Urothelium cell line (cell line): ENCODE measurements around the gene TSSC4.

Experiments used
- DNase-seq: peaks from one replicate; pipeline ENCODE4 v3.0.0; 2011; ENCODE audit warnings: low spot score, mixed read lengths
- FAIRE-seq: peaks from 2 replicates; lab custom pipeline; 2011; peaks lifted over from hg19 to GRCh38; lab: Jason Lieb, UNC

Gene TSSC4

DNA sequence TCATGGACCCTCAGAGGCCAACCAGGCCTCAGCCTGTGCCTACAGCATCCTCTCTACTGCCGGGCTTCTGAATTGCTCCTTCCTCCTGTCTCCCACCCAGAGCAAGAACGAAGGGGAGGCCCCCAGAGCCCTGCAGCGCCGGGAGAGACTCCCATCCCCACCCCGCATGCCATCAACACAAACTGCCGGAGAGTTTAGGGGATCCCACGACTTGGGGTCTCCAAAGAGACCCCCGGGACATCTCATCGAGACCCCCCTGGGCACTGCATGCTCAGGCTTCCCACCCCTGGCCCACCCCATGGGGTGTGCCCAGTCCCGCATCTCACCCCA, 31.7 kb upstream of the TSSC4 start:
- FAIRE-seq (no peak), DNase-seq (no peak)

DNA sequence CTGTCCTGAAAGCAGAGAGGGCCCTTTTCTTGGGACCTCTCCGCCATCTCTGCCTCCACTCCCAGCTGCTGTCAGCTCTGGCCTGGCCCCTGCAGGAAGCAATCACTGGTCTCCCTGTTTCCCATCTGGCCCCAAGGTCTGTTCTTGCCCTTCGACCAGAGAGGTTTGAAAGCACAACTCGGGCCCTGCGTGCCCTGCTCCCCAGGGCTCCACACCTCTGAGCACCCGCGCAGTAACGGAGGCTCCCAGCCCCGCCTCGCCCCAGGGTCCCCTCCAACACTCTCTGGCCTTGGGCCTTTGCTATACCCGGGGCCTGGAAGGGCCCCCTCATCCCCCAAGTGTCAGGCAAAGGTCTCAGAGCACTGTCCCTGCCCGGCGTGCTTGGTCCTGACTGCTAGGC, 31.2 kb upstream of the TSSC4 start:
- FAIRE-seq, result no peak
- DNase-seq, result no peak

DNA sequence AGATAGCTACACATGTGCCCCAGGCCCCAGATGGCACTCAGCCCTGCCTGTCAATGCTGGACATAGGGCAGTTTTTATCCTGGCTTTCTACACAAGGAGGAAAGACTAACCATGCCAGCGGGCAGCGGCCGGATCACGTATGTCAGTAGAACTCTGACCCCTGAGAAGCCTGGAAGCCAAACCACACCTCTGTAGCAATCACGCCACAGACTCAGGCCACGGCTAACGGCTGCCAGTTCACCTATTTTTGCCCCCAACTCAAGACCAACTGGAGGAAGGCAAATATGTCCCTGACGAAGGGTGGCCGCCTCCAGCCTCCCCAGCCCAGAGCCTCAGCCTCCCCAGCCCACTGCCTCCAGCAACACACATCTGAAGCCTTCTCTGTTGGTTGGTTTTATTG, 30.7 kb upstream of the TSSC4 start:
- no peak for DNase-seq
- FAIRE-seq, result no peak

DNA sequence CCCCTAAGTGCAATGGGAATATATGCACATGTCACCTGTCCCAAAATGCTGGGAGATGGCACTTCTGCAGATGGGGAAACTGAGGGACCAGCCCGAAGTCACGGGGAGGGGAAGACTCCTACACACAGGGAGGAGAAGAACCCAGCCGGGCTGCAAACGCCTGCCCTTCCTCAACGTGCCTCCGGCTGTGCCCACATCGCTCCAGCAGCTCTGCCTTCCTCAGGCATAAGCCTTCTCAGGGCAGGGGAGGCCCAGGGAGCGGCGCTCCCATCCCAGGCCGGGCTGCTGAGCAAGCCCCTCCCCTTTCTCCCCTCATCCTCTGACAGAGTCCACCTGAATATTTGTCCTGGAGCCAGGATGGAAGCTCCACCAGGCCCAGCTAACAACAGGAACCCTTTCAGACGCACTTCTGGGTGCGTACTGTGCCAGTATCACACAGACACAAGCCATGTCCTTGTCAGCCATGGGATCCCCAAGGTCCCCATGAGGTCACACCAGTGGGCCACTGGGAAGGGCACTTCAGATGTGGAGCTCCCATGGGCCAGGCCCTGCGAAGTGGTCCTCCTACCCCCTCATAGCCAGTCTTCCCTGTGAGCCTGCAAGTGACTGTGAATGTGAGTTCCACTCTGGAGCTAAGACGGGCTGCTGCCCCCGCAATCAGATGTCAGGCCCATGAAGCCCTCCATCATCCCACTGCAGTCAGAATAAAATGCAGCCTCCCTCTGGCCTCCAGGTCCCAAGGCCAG, 25.9 kb upstream of the TSSC4 start:
- DNase-seq (no peak), FAIRE-seq (no peak)

DNA sequence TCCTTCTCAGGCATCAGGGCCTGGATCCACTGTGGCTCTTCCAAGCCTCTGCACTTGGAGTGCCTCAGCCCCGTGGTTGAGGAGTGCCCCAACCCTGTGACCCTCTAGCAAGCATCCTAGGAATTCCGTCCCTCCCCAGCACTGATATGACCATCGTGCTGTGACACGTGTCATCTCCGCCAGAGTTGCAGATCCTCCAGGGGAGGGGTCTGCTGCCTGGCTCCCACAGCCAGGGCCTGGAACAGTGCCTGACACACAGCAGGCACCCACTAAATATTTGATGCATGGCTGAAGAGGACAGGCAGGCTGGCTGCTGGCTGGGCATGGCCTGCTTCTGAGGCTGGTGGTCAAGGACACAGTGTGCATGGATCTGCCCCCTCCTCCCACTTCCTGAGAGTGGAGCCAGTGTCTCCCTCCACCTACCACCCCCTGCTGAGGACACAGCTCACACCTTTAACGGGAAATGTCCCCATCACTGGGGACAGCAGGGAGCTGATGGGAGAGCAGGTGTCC, 25.2 kb upstream of the TSSC4 start:
- DNase-seq, result no peak
- no peak for FAIRE-seq

DNA sequence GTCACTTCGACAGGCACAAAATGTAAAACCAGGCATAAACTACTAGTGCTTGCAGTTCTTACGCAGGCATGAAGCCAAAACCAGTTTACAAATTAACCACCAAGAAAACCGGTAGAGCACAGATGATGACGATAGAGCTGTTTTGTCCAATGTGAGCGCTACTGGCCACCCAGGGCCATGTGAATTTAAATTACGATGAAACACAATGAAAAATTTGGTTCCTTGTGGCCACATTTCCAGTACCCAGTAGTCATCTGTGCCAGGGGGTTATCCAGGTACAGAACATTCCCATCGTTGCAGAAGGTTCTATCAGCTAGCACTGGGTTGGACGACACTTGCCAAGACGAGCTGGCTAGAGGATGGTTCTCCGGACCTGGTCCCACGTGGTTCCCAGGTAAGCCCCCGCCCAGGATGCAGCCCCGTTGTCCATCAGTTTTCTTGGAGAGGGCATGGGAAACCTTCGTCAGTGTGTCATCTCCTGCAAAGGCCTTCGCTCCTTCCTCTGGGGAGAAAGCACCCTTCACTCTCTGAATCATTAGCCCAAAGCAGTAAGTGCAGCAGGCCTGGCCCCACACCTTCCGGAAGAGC, 24.5 kb upstream of the TSSC4 start:
- DNase-seq (no peak), FAIRE-seq (no peak)

DNA sequence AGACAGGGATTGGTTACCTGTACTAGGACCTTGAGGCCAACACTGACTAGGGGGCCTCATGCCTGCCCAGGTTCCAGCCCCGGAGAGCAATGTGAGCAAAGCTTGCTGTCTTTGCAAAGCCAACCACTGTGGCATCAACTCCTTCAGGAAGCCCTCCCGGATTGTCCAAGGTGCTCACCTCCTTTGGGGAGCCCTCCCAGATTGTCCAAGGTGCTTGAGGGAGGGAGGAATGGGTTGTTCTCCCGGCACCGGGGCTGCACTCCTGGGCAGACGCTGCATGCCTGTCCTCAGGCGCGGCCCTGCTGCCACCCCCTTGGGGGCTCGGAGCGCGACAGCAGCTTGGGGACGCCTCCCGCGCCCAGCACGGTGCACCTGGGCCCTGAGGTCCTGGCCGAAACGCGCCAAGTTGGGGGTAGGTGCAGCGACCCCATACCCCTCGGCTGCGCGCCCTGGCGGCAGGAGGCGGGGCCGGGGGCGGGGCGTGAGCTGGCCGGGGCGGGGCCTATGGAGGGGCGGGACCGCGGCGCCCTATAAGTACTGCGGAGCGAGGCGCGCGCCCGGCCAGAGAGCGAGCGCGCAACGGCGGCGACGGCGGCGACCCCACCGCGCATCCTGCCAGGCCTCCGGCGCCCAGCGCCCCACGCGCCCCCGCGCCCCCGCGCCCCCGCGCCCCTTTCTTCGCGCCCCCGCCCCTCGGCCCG, 23.6 kb upstream of the TSSC4 start, which contains the start of gene CD81:
Gene CD81, plus strand, starts transcription at position 560 of the 701 bp plus-strand sequence. CDS start 240 bp downstream, outside the sequence.
- no peak for FAIRE-seq
- DNase-seq, result peak; percentile 80

DNA sequence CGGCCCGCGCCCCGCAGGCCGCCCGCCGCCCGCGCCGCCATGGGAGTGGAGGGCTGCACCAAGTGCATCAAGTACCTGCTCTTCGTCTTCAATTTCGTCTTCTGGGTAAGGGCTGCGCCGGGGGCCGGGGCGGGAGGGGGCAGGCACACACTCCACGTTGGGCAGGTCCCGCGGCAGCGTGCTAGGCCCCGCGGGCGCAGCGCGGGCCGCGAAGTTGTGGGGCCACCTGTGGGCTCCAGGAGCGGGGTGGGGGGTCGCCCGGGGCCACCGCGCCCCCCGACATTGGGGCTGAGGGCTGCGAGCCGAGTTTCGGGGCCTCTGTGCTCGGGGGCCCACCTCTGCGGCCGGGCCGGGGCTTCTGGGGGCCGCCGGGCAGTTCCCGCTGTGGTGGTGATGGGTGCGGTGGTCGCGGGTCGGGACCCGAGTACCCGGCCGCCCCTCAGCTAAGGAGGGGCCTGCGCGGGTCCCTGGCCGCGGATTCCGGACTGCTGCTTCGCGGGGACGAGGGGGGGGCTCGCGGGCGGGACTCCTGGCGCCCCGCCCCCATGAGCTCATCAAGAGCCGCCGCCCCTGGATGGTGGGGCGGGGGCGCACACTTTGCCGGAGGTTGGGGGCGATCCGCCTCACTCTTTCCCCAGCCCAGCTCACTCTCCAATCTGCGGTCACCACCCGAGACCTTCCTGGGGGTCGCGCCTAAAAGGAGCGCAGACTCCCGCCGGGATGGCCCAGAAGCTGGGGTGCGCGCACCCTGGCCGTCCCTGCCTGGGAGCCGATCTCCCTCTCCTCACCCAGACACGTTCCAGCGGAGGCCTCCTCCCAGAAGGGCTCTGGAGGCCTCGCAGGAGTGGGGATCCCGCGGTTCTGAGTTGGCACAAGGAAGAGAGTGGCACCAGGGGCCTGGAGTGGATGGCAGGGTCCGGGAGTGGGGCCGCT, 22.8 kb upstream of the TSSC4 start:
- no peak for FAIRE-seq
- DNase-seq, result peak; percentile 71

DNA sequence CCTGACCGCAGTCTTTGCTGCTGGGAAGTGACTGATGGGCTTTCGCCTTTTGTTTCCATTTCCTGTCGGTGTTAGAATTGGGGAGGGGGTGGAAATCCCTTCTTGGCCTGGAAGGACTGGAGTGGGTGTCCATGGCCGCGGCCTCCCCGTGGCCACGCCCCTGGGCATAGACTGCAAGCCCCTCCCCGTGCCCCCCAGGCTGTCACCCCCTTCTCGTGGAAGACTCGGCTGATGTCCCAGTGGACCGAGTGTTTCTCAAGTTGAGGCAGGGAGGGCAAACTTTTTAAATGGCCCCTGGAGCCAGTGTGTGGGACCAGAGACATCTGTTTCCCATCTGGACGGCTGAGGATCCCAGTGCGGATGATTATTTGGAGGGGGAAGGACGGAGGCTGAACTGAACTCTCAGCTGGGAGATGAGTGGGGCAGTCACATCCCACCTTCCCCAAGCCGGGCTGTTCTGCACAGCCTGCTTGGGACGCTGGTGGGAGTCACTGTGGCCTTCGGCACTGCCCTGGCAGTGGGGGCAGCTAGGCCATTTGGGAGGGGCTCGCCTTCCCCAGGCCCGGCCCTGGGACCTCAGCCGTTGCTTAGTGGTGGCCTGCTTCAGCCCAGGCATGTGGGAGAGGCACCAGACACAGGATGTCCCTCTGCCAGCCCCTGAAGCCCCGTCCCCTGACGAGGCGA, 21.9 kb upstream of the TSSC4 start:
- FAIRE-seq (no peak), DNase-seq (no peak)

DNA sequence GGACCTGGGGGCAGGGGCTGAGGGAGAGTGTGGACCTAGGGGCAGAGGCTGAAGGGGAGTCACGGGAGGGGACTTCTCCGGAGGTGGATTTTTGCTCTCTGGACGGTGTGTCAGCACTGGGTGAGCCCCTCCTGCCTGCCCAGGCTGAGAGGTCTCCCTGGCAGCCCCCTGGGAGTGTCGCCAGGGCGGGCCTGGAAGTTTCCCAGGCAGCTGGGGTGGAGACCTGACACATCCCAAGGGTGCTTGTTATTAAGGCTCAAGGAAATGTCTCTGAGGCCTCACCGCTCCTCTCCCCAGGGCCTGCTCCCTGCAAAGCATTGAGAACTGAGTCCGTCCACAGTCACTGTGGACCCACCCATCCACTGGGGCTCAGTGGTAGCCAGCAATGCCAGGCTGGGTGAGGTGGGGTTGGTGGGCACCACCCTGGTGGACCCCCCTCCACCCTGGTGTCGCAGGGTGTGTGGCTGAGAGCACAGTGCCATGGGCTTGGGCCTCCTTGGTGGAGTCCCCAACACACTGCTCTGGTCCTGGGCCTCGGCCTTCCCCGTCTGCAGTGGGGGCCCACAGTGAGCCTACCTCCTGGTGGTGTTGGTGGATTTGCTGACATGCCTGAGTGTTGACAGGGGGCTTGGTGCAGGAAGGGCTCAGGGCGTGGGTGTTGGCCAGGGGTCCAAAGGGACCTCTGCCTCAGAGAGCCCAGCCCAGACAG, 20.9 kb upstream of the TSSC4 start:
- FAIRE-seq (no peak), DNase-seq (no peak)

DNA sequence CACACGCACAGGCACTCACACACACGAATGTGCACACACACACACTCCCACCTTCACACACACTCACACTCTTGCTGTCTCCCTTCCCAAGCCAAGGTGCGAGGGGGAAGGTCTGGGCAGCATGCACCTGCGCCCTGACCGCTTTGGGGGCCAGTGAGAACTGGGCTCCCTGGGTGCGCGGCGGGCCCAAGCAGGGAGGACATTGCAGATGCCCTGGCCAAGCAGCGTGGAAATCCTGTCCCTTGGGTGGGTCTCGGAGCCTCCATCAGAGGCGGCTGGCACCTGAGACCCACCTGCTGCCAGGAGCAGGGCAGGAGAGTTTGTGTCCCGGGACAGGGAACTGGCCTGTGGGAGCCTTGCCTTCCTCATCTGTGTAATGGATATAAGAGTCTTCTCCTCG, 20.2 kb upstream of the TSSC4 start:
- DNase-seq (no peak), FAIRE-seq (no peak)

DNA sequence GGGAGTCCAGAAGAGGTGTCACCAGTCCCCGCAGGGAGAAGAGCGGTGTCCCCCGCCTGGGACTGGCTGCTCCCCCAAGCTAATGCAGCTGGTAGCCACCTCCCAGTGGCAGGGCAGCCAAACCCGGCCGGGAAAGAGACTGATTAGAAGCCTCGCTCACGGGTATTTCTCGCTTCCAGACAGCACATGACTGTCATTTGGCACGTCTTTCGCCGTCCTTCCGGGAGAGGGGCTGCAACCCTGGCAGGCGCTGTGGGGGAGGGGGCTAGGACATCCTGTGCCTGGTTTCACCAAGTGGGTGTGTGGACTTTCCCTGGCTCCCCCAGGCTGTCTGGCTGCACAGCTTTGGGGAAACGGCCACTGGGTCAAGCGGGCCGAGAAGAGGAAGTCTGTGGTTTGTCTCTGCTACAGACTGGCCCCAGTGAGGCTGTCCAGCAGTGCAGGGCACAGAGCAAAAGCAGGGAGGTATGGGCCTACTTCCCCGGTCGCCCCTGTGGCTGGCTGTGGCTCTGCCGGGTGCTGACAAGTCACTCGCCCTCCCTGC, 19.7 kb upstream of the TSSC4 start:
- DNase-seq (no peak), FAIRE-seq (no peak)

DNA sequence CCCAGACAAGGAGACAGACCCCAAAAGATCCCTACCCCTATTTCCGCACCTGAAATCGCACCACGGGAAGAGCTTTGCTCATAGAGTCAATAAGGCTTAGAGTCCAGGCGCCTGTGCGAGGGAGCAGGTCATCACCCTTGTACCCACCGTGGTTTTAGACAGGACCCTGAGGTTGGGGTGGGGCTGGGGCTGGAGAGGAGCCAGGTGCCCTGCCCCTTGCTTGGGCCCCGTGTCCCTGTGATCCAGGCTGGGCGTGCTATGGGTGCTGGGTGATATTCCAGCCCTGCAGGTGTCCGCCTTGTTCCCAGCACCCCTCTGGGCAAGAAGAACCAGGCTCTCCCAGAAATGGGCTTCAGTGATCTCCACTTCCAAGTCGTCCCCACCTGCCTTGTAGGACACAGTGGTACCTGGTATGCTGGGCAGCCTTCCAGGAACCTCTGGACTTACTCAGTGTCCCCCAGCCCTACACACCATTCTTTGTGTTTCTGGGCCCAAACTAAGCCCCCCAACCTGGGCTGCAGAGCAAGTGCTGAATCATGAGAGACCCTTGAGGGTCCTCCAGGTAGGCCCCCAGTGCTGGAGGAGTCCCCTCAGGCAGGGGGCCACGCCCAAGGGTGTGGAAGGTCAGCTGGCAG, 18.9 kb upstream of the TSSC4 start:
- no peak for DNase-seq
- no peak for FAIRE-seq

DNA sequence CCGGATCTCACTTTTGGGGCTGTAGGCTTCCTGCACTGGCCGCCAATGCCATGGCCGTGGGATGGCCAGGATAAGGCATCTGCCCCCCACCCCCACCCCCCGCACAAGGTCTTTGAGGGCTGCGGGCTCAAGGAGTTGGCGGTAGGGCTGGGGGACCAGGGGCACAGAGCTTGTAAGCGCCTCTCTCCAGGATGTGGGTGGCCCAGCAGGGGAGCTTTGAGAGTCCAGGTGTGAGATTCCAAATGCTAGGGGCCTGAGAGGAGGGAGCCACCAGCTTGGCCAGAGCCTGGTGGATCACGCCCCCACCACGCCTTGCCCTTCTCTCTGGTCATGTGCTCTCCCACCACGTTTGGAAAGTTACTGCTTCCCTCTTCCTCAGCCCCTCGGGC, 18.4 kb upstream of the TSSC4 start:
- DNase-seq (no peak), FAIRE-seq (no peak)

DNA sequence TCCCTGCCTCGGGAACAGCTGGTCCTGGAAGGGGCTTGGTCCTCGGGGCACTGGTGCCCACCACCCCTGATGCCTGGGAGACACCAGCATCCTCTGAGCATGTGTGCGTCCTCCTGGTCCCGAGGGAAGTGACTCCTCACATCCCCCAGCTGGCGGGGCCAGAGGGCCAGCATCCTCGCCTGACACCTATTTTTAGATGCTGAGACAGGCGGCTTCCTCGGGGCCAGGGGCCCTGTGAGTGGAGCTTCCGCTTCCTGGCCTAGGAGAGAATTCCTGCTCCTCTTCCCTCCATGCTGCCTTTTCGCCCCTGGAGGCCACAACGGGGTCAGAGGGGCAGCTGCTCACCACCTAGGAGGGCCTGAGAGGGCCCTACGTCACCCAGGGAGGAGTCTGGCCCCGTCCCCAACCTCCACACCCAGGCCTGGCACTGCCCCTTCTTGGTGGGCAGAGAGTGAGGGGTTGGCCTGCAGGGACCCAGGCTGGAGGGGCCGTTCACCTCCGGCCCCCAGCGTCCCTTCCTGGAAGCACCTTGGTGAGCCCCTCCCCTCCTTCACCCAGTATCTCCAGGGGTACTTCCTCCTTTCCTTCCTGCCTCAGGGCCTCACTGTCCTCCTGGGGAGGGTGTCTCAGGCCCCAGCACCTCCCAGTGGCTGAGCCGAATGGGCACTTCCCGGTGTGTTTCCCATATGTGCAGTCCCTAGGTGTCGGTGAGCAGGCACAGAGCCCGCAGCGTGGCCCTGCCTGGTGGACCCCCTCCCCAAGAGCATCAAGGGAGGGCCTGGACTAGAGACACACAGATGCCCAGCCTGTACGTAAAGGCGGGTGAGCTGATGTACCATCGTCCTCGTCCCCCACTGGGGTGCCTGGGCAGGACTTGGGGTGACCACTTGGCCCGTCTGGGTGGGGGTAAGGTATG, 17.4 kb upstream of the TSSC4 start:
- DNase-seq (no peak), FAIRE-seq (no peak)

DNA sequence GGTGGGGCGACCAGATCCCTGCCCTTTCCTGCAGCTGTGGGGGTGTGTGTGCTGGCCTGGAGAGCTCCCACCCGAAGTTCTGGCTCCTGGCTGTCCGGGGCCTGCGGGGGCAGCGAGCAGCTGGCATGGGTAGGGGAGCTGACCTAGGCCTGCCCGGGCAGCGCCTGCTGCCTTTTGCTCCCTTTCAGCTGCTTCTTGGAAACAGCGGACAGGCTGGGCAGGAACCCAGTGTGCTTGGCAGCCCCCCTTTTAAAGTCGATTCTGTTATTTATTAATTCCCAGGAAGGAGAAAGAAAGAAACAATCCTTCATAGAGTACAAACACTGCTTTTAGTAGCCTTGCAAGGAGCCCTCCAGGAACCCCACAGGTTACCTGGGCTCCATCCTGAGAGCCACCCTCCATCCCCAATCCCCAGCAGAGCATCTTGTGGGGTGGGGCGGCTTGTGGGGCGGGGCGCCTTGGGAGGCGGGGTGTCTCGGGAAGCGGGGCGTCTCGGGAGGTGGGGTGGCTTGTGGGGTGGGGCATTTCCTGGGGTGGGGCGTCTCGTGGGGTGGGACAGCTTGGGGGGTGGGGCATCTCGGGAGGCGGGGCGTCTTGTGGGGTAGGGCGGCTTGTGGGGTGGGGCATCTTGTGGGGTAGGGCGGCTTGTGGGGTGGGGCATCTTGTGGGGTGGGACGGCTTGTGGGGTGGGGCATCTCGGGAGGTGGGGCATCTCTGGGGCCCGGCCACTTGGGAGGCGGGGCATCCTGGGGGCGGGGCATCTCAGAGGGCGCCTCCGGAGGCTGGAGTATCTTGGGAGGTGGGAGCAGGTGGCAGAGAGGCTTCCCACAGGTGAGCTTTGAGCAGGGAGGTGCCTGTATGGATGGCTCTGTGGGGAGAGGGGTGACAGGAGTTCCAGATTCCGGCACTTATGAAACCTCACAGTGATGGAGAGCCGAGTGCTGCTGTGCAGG, 16.4 kb upstream of the TSSC4 start:
- no peak for FAIRE-seq

More for the DNA sequence above, 16.4 kb upstream of the TSSC4 start:
- no peak for DNase-seq
